Skin epidermis (tissue), 12 donors: ENCODE measurements around the gene FGF8.

Source experiments
- H3K27ac ChIP-seq, 21 experiments: fragments of 200-600 bp; sonication (generic) in 11 of 21; one replicate each; pipeline ENCODE4 v1.5.0; 2020; ENCODE audit warnings: mild to moderate bottlenecking in 3 of 21, inconsistent platforms in 2 of 21, moderate library complexity in 2 of 21
- H3K4me3 ChIP-seq, 7 experiments: fragments of 200-600 bp; sonication (generic) in 2 of 7; one replicate each; pipeline ENCODE4 v1.5.0; 2020; ENCODE audit warnings: inconsistent platforms in 2 of 7, mild to moderate bottlenecking in 2 of 7, moderate library complexity in 1 of 7

FGF8 gene

DNA sequence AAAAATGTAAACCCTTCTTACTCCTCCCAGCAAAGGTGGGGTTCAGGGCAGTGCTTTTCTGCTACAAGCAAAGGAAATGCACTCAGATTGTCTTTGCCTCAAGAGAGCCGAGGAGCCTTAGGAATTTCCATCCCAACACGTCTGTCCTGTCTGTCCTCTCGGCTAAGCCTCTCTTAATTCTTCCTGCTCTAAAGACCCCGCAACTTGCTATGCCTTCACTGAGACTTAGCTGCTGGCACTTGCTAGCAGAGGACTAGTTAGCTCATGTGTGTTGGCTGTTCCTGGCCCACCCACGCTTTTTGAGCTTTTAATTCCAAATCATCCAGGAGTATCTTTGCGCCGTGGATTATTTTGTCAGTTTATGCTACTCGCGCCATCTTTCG, 7.8 kb upstream of the FGF8 start:
- peak overlapping the region in 19 of 21 experiments; percentile 18 to 83 (median 71) for H3K27ac ChIP-seq
- H3K4me3 ChIP-seq: peak overlapping the region; percentile 51 to 82 (median 77)

GRCh38 chr10:101782811-101783735, 7.2 kb upstream of the FGF8 start, which contains the start of gene NPM3:
Gene NPM3, minus strand, starts transcription at chr10:101783446. Its CDS starts 56 bp downstream, at chr10:101783390.
- H3K27ac ChIP-seq: peak within 1 kb of the TSS in 20 of 21 experiments; percentile 18 to 83 (median 70)
- H3K4me3 ChIP-seq: peak within 1 kb of the TSS; percentile 51 to 82 (median 77)

DNA sequence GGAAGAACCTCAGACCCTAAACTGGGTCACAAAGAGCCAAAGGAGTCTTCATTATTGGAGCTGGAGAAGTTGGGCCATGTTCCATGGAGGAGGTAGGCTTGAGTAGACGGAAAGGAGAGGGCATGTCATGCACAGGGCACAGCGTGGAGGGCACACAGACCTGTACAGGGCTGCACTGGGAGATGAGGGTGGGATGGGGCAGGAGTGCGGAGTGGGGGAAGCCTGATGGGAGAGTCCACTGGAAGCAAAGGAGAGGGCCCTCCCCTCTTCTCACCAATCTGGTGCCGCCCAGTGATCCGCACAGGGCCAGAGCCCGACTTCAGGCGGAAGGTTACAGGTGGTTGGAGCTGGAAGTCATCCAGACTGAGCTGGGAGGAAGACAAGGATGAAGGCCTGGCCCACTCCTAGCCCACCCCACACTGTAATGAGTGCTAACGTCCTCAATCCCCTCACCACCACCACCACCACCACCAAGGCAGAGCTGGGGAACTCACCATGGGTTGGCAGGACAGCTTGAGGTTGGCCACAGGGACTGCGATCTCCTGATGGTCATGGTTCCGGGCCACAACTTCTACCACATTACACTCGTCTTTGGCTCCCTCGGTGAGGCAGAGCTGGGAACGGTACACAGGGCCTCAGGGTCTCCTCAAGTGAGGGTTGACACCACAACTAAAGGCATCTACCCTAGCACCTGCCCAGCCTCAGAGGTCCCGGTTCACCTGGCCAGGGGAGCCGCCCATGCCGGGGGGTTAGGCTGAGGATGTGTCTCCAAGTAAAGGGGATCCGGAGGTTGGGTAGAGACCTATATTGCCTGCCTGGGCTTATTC, 6.3 kb upstream of the FGF8 start:
- H3K27ac ChIP-seq: peak overlapping the region in 6 of 21 experiments; percentile 18 to 81 (median 72)
- peak overlapping the region; percentile 51 to 82 (median 77) for H3K4me3 ChIP-seq

- Histone ChIP-seq H3K27ac (no peak overlapping the region), H3K4me3 (no peak overlapping the region)
Observed at GRCh38 chr10:101781655-101781983, 5.7 kb upstream of the FGF8 start.

DNA sequence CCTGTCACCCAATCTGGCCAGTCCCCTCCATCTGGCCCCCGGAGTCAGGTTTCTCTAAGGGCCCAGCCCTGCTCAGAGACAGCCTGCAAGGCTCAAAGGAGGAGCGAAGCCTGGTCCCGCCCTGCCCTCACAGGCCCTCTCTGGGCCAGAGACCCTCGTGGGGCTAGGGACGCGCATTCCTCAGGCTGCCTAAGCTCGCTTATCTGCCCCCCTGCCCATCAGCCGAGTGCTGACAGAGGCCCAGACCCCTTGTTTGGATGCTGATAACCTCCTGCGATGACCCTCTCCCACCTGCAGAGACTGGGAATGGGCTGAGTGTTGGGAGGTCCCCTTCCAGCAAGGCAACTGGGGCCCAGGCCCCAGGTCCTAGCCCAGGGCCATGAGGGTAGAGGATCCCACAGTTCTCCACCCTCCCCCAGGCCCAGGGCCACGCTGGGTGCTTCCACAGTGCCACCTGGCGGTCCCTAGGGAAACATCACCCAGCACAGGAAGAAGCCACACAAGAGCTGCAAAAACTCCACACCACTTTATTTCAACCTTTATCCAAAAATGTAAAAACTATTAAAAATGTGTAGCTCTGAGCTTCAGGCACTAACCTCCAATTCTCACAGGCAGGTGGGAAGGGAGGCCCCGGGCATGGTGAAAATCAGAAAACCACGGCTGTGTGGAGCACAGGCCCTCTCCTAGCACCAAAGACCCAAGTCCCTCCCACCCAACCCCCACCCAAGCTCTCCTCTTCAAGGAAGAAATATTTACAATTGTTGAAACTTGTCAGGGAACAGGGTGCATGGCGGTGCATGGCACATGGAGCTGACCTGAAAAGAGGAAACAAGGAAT, 5.1 kb upstream of the FGF8 start:
- Histone ChIP-seq H3K27ac (no peak overlapping the region), H3K4me3 (no peak overlapping the region)

DNA sequence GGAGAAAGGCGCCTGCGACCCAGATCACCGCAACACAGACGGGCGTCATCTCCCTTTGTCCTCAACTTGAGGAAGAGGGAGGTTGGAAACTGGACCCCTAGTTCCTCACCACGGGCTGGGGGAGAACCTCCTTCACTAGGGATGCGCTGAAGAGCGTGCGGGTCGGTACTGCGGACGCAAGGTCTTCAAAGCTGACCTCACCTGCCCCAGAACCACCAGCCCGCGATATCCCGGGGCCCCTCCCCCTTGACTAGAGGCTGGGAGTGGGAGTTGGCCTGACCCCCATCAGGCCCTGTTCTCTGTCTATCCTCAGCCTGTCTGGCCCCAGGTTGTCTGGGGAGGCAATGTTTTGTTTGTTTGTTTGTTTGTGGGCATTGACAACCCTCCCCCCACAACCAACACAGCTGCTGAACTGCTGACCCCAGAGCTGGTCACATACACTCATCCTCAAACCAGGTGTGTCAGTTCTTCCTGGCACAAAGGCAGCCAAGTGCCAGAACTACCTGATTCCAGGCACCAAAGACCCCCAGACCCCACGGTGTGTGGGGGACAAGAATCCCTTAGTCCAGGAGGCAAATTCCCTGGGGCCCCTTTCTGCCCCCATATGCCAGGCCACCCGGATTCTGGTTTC, 4.4 kb upstream of the FGF8 start:
- peak overlapping the region; percentile 11 to 35 (median 29) for H3K4me3 ChIP-seq

GRCh38 chr10:101779544-101780186, 3.8 kb upstream of the FGF8 start:
- peak overlapping the region; percentile 11 to 35 (median 29) for H3K4me3 ChIP-seq
- H3K27ac ChIP-seq: no peak overlapping the region

More for the DNA sequence above, 4.4 kb upstream of the FGF8 start:
- no peak overlapping the region for H3K27ac ChIP-seq

GRCh38 chr10:101778781-101779543, 3.0 kb upstream of the FGF8 start:
- Histone ChIP-seq H3K27ac (no peak overlapping the region), H3K4me3 (peak overlapping the region; percentile 11 to 35 (median 29))

- Histone ChIP-seq H3K27ac (no peak overlapping the region), H3K4me3 (peak overlapping the region in 2 of 7 experiments; percentile 23 to 32)
Observed at GRCh38 chr10:101778151-101778780, 2.4 kb upstream of the FGF8 start.

DNA sequence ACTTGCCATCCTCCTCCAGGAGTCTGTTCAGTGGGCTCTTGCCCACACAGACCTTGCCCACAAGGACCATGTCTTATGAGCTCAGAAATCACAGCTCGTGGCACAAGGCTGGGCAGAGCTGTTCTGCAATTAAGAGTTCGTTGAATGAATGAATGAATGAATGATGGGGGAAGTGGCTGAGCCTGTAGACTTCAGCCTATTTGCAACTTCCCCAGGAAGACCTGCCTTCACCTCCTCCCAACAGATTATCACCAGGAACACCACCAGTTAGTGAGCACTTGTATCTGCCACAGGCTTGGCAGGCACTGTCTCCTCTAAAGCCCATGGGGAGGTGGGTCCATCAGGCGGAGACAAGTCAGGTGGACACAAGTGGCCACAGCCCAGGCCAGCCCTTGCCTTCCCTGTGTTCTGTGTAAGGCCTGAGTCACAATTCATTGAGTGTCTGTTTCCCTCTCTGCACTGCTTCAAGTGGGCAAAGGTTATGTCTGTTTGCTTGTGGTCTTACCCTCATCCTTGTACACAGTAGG, 1.8 kb upstream of the FGF8 start:
- Histone ChIP-seq H3K27ac (no peak overlapping the region), H3K4me3 (no peak overlapping the region)

- Histone ChIP-seq H3K27ac (no peak overlapping the region), H3K4me3 (peak overlapping the region in 3 of 7 experiments; percentile 4 to 28 (median 8))
Observed at GRCh38 chr10:101776161-101776817, 375 bp upstream of the FGF8 start.

- Histone ChIP-seq H3K4me3 (no peak overlapping the region), H3K27ac (no peak overlapping the region)
Observed at GRCh38 chr10:101774589-101775272, 1.2 kb downstream of the FGF8 start.

DNA sequence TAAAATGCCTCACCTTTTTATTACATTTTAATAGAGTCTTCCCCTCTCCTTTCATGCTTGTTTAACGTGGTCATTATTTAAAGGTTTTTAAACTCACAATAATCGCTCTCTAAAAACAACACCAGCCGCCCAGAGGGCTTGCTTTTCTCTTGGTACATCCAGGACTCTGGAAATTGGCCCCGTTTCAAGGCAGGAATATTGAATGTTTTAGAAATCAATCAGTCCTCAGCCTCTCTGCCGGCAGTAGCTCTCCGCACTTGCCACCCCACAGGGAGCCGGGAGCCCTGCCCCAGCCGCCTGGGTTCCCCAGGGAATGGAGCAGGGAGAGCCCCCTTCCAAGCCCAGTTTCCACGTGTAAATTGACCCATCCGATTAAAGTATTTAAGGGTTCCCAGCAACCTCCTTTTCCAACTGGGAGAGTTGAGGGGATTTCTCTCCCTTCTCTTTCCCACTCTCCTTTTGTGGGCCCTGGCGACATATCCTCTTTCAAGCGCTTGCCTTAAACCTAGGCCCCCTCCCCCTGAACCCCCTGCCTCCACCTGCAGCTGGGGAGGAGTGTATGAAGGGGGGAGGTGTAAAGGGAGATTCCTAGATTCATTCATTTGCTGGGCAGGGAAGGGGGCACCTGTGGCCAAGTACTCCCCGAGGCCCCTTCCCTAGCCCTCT, 1.9 kb downstream of the FGF8 start:
- Histone ChIP-seq H3K4me3 (no peak overlapping the region), H3K27ac (no peak overlapping the region)

- no peak overlapping the region for H3K4me3 ChIP-seq
- no peak overlapping the region for H3K27ac ChIP-seq
Observed at GRCh38 chr10:101772895-101773761, 2.8 kb downstream of the FGF8 start.
